Naive thymus-derived CD4-positive, alpha-beta T cell (primary cell): ENCODE results near the gene CDH6. TPM values are rescaled to one million over a fixed set of nuclear protein-coding genes. Genes with fewer than 3 reads are reported as not detected.

Experiments
- ATAC-seq: fragments of 150-1000 bp; cut with Tn5 transposase; 2 replicates; pipeline ENCODE4 v1.10.0; 2021; ENCODE audit warnings: mild to moderate bottlenecking, moderate library complexity
- CTCF ChIA-PET: fragments of 350-600 bp; sonication (Branson Sonifier 250); formaldehyde crosslinking; loops from one replicate; lab custom pipeline; 2021; ENCODE audit warnings: antibody characterized with exemption; lab: Charles Lee
- POLR2A ChIA-PET: fragments of 350-600 bp; sonication (Branson Sonifier 250); formaldehyde crosslinking; loops from one replicate; lab custom pipeline; 2021; ENCODE audit warnings: antibody characterized with exemption, inconsistent platforms; lab: Charles Lee
- DNase-seq, 9 donors: peaks; one replicate each; pipeline versions ENCODE4 v3.0.0 to v3.0.0-alpha.2; 2020 to 2022; ENCODE audit warnings: mixed read lengths in 1 of 9
- H3K27ac ChIP-seq: one replicate; pipeline ENCODE4 v1.7.0; 2013; ENCODE audit warnings: mild to moderate bottlenecking, low read depth, low read length, moderate library complexity
- H3K27me3 ChIP-seq, 2 donors: one replicate each; pipeline ENCODE4 v1.7.0; 2013; ENCODE audit warnings: low read length in 2 of 2, mild to moderate bottlenecking in 2 of 2, moderate library complexity in 2 of 2; ENCODE audit not compliant: control insufficient read depth in 2 of 2, insufficient read depth in 2 of 2
- H3K36me3 ChIP-seq, 3 experiments: 1 replicate in 2 of 3; 2 replicates in 1 of 3; pipeline ENCODE4 v1.7.0; 2013; ENCODE audit warnings: low read length in 3 of 3, mild to moderate bottlenecking in 3 of 3, moderate library complexity in 1 of 3; ENCODE audit not compliant: insufficient read depth in 3 of 3, control insufficient read depth in 2 of 3
- H3K4me1 ChIP-seq, 2 donors: one replicate each; pipeline ENCODE4 v1.7.0; 2013; ENCODE audit warnings: low read length in 2 of 2, mild to moderate bottlenecking in 2 of 2, moderate library complexity in 1 of 2; ENCODE audit not compliant: control insufficient read depth in 2 of 2, insufficient read depth in 2 of 2
- H3K4me3 ChIP-seq: 2 replicates; pipeline ENCODE4 v1.7.0; 2013; ENCODE audit warnings: mild to moderate bottlenecking, low read length
- H3K9me3 ChIP-seq, 3 experiments: 1 replicate in 2 of 3; 2 replicates in 1 of 3; pipeline ENCODE4 v1.7.0; 2013; ENCODE audit warnings: low read length in 3 of 3; ENCODE audit not compliant: control insufficient read depth in 2 of 3
- H3K27ac Mint-ChIP-seq, 9 donors: one replicate each; pipeline ENCODE4 v1.8.0; 2020 to 2022; ENCODE audit warnings: mixed read lengths in 9 of 9, mild to moderate bottlenecking in 8 of 9, moderate library complexity in 5 of 9, inconsistent platforms in 2 of 9
- H3K27me3 Mint-ChIP-seq, 5 donors: one replicate each; pipeline ENCODE4 v1.8.0; 2021 to 2022; ENCODE audit warnings: mixed read lengths in 5 of 5, mild to moderate bottlenecking in 1 of 5
- H3K36me3 Mint-ChIP-seq, 5 donors: one replicate each; pipeline ENCODE4 v1.8.0; 2020 to 2022; ENCODE audit warnings: mixed read lengths in 5 of 5, mild to moderate bottlenecking in 3 of 5, inconsistent platforms in 1 of 5
- H3K4me1 Mint-ChIP-seq, 7 donors: one replicate each; pipeline ENCODE4 v1.8.0; 2020 to 2022; ENCODE audit warnings: mixed read lengths in 7 of 7, mild to moderate bottlenecking in 3 of 7, inconsistent platforms in 1 of 7
- H3K4me3 Mint-ChIP-seq, 10 donors: one replicate each; pipeline ENCODE4 v1.8.0; 2020 to 2022; ENCODE audit warnings: mild to moderate bottlenecking in 10 of 10, mixed read lengths in 10 of 10, moderate library complexity in 6 of 10, inconsistent platforms in 2 of 10
- H3K9me3 Mint-ChIP-seq, 11 donors: one replicate each; pipeline ENCODE4 v1.8.0; 2020 to 2022; ENCODE audit warnings: mixed read lengths in 11 of 11, mild to moderate bottlenecking in 4 of 11, inconsistent platforms in 1 of 11, moderate library complexity in 1 of 11
- intact Hi-C, 2 donors: fragments of 100-400 bp; cut with micrococcal nuclease; formaldehyde crosslinking; loops; one replicate each; pipeline ENCODE4 v1.15.1; 2023
- polyA plus RNA-seq, 2 donors: library from polyadenylated mRNA; unstranded; fragments of 300-500 nt; fragmentation: Illumina TruSeq; gene quantifications; one replicate each; pipeline ENCODE4 v1.2.3, GENCODE V29; 2021
- total RNA-seq, 6 experiments: library from RNA in 5 of 6; stranded (reverse) in 5 of 6; gene quantifications; 1 replicate in 5 of 6; 2 replicates in 1 of 6; pipeline ENCODE4 v1.2.3 and lab custom pipeline; 2021 to 2026

The CDH6 gene
- total and polyA plus RNA-seq, 7 experiments from 2014 or later: not detected

GRCh38 chr5:31213257-31213656 lies 19.8 kb downstream of the CDH6 start:
- H3K27ac Mint-ChIP-seq: no peak overlapping the region
- H3K27ac ChIP-seq: no peak overlapping the region
- ATAC-seq: no peak
- DNase-seq: no peak
- no peaks in the 10 kb centered on the region for H3K27me3 ChIP-seq
- H3K4me3 Mint-ChIP-seq: no peak overlapping the region
- H3K36me3 Mint-ChIP-seq: no peaks in the 10 kb centered on the region
- CTCF ChIA-PET: interaction anchor here (0.6 kb wide), 1 partner anchor 11 kb away, joined by 3 read pairs; no protein-coding TSS in a partner anchor
- H3K4me1 Mint-ChIP-seq: no peaks in the 10 kb centered on the region
- H3K4me3 ChIP-seq: no peak overlapping the region
- H3K36me3 ChIP-seq: no peaks in the 10 kb centered on the region
- H3K9me3 Mint-ChIP-seq: peaks cover 0 to 2% (median 0%) of the 10 kb centered on the region in 11 donors
- POLR2A ChIA-PET: no interaction called here
- H3K9me3 ChIP-seq: no peaks in the 10 kb centered on the region
- no peaks in the 10 kb centered on the region for H3K4me1 ChIP-seq
- intact Hi-C loops: no loop called here
- peaks cover 0 to 5% (median 0%) of the 10 kb centered on the region in 5 donors for H3K27me3 Mint-ChIP-seq

GRCh38 chr5:31213705-31214121 lies 20.2 kb downstream of the CDH6 start:
- POLR2A ChIA-PET: no interaction called here

GRCh38 chr5:31214229-31214628 lies 20.7 kb downstream of the CDH6 start:
- no peaks in the 10 kb centered on the region for H3K4me1 ChIP-seq
- ChIA-PET POLR2A (no interaction called here), CTCF (no interaction called here)
- no peaks in the 10 kb centered on the region for H3K36me3 ChIP-seq
- no peak for ATAC-seq
- H3K27ac ChIP-seq: no peak overlapping the region
- DNase-seq: no peak
- Mint-ChIP-seq H3K27me3 (peaks cover 0 to 10% (median 0%) of the 10 kb centered on the region in 5 donors), H3K4me3 (no peak overlapping the region), H3K36me3 (no peaks in the 10 kb centered on the region), H3K4me1 (no peaks in the 10 kb centered on the region), H3K27ac (no peak overlapping the region), H3K9me3 (peaks cover 0 to 6% (median 0%) of the 10 kb centered on the region in 11 donors)
- no peaks in the 10 kb centered on the region for H3K9me3 ChIP-seq
- intact Hi-C loops: no loop called here
- no peak overlapping the region for H3K4me3 ChIP-seq
- H3K27me3 ChIP-seq: no peaks in the 10 kb centered on the region

More at GRCh38 chr5:31213705-31214121, 20.2 kb downstream of the CDH6 start:
- Histone ChIP-seq H3K27ac (no peak overlapping the region), H3K36me3 (no peaks in the 10 kb centered on the region), H3K27me3 (no peaks in the 10 kb centered on the region), H3K4me3 (no peak overlapping the region), H3K9me3 (no peaks in the 10 kb centered on the region), H3K4me1 (no peaks in the 10 kb centered on the region)
- peaks cover 0 to 4% (median 0%) of the 10 kb centered on the region in 11 donors for H3K9me3 Mint-ChIP-seq
- no peak overlapping the region for H3K27ac Mint-ChIP-seq
- intact Hi-C loops: no loop called here
- no peak for DNase-seq
- CTCF ChIA-PET: interaction anchor here (0.6 kb wide), 1 partner anchor 11 kb away, joined by 3 read pairs; no protein-coding TSS in a partner anchor
- no peaks in the 10 kb centered on the region for H3K4me1 Mint-ChIP-seq
- no peaks in the 10 kb centered on the region for H3K36me3 Mint-ChIP-seq
- H3K4me3 Mint-ChIP-seq: peak overlapping the region in 1 of 10 donors; percentile 31
- ATAC-seq: no peak
- H3K27me3 Mint-ChIP-seq: peaks cover 0 to 9% (median 0%) of the 10 kb centered on the region in 5 donors

GRCh38 chr5:31215236-31215635 lies 21.8 kb downstream of the CDH6 start:
- no peaks in the 10 kb centered on the region for H3K36me3 Mint-ChIP-seq
- no peak overlapping the region for H3K27ac Mint-ChIP-seq
- no peak overlapping the region for H3K4me3 Mint-ChIP-seq
- peaks cover 0 to 7% (median 0%) of the 10 kb centered on the region in 11 donors for H3K9me3 Mint-ChIP-seq
- H3K4me1 Mint-ChIP-seq: no peaks in the 10 kb centered on the region
- no peaks in the 10 kb centered on the region for H3K27me3 ChIP-seq
- no peak for DNase-seq
- no peaks in the 10 kb centered on the region for H3K9me3 ChIP-seq
- no peak overlapping the region for H3K4me3 ChIP-seq
- ATAC-seq: no peak
- ChIA-PET POLR2A (no interaction called here), CTCF (no interaction called here)
- H3K27me3 Mint-ChIP-seq: peaks cover 0 to 10% (median 0%) of the 10 kb centered on the region in 5 donors
- H3K36me3 ChIP-seq: no peaks in the 10 kb centered on the region
- no peaks in the 10 kb centered on the region for H3K4me1 ChIP-seq
- intact Hi-C loops: no loop called here
- no peak overlapping the region for H3K27ac ChIP-seq

- Histone ChIP-seq H3K27me3 (no peaks in the 10 kb centered on the region), H3K36me3 (no peaks in the 10 kb centered on the region), H3K4me1 (no peaks in the 10 kb centered on the region), H3K9me3 (no peaks in the 10 kb centered on the region), H3K27ac (no peak overlapping the region), H3K4me3 (no peak overlapping the region)
- H3K36me3 Mint-ChIP-seq: no peaks in the 10 kb centered on the region
- no peak overlapping the region for H3K27ac Mint-ChIP-seq
- intact Hi-C loops: no loop called here
- POLR2A ChIA-PET: no interaction called here
- peaks cover 0 to 7% (median 0%) of the 10 kb centered on the region in 11 donors for H3K9me3 Mint-ChIP-seq
- CTCF ChIA-PET: no interaction called here
- H3K4me1 Mint-ChIP-seq: no peaks in the 10 kb centered on the region
- DNase-seq: no peak
- peaks cover 0 to 10% (median 0%) of the 10 kb centered on the region in 5 donors for H3K27me3 Mint-ChIP-seq
- no peak overlapping the region for H3K4me3 Mint-ChIP-seq
- no peak for ATAC-seq
Measured at GRCh38 chr5:31217446-31217845, 24.0 kb downstream of the CDH6 start.

- Histone ChIP-seq H3K27me3 (no peaks in the 10 kb centered on the region), H3K4me1 (no peaks in the 10 kb centered on the region), H3K27ac (no peak overlapping the region), H3K9me3 (no peaks in the 10 kb centered on the region), H3K4me3 (no peak overlapping the region), H3K36me3 (no peaks in the 10 kb centered on the region)
- Mint-ChIP-seq H3K4me3 (no peak overlapping the region), H3K27me3 (peaks cover 0 to 7% (median 2%) of the 10 kb centered on the region in 5 donors), H3K9me3 (peaks cover 0 to 7% (median 0%) of the 10 kb centered on the region in 11 donors), H3K4me1 (no peaks in the 10 kb centered on the region), H3K27ac (no peak overlapping the region), H3K36me3 (no peaks in the 10 kb centered on the region)
- ChIA-PET CTCF (no interaction called here), POLR2A (no interaction called here)
- no peak for DNase-seq
- intact Hi-C loops: no loop called here
- no peak for ATAC-seq
Measured at GRCh38 chr5:31218978-31219377, 25.5 kb downstream of the CDH6 start.

- DNase-seq (no peak), ATAC-seq (no peak)
- ChIA-PET POLR2A (no interaction called here), CTCF (no interaction called here)
- no peaks in the 10 kb centered on the region for H3K4me1 ChIP-seq
- H3K27ac Mint-ChIP-seq: no peak overlapping the region
- H3K36me3 Mint-ChIP-seq: no peaks in the 10 kb centered on the region
- no peak overlapping the region for H3K27ac ChIP-seq
- intact Hi-C loops: no loop called here
- H3K4me1 Mint-ChIP-seq: no peaks in the 10 kb centered on the region
- H3K4me3 Mint-ChIP-seq: no peak overlapping the region
- no peaks in the 10 kb centered on the region for H3K9me3 ChIP-seq
- no peaks in the 10 kb centered on the region for H3K36me3 ChIP-seq
- no peaks in the 10 kb centered on the region for H3K27me3 ChIP-seq
- peaks cover 0 to 11% (median 0%) of the 10 kb centered on the region in 11 donors for H3K9me3 Mint-ChIP-seq
- no peak overlapping the region for H3K4me3 ChIP-seq
- H3K27me3 Mint-ChIP-seq: peaks cover 0 to 7% (median 4%) of the 10 kb centered on the region in 5 donors
Measured at GRCh38 chr5:31221001-31221400, 27.5 kb downstream of the CDH6 start.
